GM12864 (cell line): ENCODE measurements around the gene HKDC1.

ENCODE experiments used
- DNase-seq: peaks from one replicate; pipeline ENCODE4 v3.0.0-alpha.2; 2011; ENCODE audit warnings: low read depth
- H3K4me3 ChIP-seq: 2 replicates; pipeline ENCODE4 v1.5.1; 2011; ENCODE audit warnings: mild to moderate bottlenecking, low read depth, low read length, control low read depth
- CTCF ChIP-seq: IDR thresholded peaks from 2 replicates; pipeline ENCODE4 v1.5.1; 2011; ENCODE audit warnings: low read depth, mild to moderate bottlenecking, moderate library complexity, low read length, control low read depth, inconsistent platforms; ENCODE audit errors: missing control alignments

The HKDC1 gene

GRCh38 chr10:69180525-69181204 lies 39.5 kb upstream of the HKDC1 start:
- H3K4me3 ChIP-seq, result peak overlapping the region; percentile 100
- no peak for DNase-seq
- no peak for TF ChIP-seq CTCF

- H3K4me3 ChIP-seq, result peak overlapping the region; percentile 100; the same call in 1 of the 2 replicates
- no peak for TF ChIP-seq CTCF
- no peak for DNase-seq
Measured at GRCh38 chr10:69181433-69181832, 38.7 kb upstream of the HKDC1 start.

GRCh38 chr10:69182005-69182404 lies 38.1 kb upstream of the HKDC1 start:
- no peak for TF ChIP-seq CTCF
- no peak overlapping the region for H3K4me3 ChIP-seq
- DNase-seq, result no peak

- no peak overlapping the region for H3K4me3 ChIP-seq
- DNase-seq, result no peak
- TF ChIP-seq CTCF, result no peak
Measured at GRCh38 chr10:69186524-69186923, 33.6 kb upstream of the HKDC1 start.

DNA sequence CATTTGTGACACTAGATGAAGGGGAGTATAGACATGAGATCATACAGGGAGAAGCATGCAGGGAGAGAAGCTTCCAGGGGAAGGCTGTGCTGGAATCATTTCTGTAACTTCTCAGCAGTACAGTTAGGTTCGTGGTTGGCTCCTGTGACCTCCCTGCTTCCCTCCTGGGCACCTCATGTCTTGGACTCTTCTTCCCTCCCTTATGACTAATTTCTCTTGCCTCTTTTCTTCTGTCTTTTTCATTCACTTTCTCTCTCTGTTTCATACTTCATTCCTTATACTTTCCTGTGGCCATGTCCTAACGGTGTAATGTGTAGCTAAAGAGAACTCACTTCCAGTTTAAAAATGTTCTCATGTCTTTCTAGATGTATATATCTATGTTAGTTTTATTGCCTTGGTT lies 19.1 kb upstream of the HKDC1 start:
- no peak for TF ChIP-seq CTCF
- no peak overlapping the region for H3K4me3 ChIP-seq
- no peak for DNase-seq

- no peak for DNase-seq
- no peak overlapping the region for H3K4me3 ChIP-seq
- no peak for TF ChIP-seq CTCF
Measured at GRCh38 chr10:69202332-69202731, 17.8 kb upstream of the HKDC1 start.

DNA sequence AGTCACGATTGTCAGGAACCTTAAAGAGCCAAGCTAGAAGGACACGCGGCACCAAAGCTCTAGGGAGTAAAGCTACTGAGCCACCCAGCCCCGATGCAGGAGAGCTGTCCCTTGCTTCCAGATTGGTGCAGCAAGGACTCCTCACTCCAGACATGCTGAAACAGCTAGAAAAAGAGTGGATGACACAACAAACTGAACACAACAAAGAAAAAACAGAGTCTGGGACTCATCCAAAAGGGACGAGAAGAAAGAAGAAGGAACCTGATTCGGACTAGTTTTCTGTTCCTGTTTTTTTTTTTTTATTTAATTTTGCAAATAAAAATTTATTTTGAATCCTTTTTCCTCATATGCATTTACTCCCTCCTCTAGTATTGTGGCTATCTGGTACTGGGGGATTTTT lies 11.4 kb upstream of the HKDC1 start:
- no peak for TF ChIP-seq CTCF
- DNase-seq, result no peak
- H3K4me3 ChIP-seq, result no peak overlapping the region
